ELF-1 (cell line): ENCODE data around the gene SLCO2B1.
"Not testable (repeated sequence)": the region's sequence is repeated elsewhere in the genome, so short reads cannot be mapped to it uniquely, and the experiment has no call there.

Experiments used
- DNase-seq: peaks from one replicate; pipeline ENCODE4 v3.0.0-alpha.2; 2016; ENCODE audit warnings: low read depth, low spot score

Gene SLCO2B1, protein sequence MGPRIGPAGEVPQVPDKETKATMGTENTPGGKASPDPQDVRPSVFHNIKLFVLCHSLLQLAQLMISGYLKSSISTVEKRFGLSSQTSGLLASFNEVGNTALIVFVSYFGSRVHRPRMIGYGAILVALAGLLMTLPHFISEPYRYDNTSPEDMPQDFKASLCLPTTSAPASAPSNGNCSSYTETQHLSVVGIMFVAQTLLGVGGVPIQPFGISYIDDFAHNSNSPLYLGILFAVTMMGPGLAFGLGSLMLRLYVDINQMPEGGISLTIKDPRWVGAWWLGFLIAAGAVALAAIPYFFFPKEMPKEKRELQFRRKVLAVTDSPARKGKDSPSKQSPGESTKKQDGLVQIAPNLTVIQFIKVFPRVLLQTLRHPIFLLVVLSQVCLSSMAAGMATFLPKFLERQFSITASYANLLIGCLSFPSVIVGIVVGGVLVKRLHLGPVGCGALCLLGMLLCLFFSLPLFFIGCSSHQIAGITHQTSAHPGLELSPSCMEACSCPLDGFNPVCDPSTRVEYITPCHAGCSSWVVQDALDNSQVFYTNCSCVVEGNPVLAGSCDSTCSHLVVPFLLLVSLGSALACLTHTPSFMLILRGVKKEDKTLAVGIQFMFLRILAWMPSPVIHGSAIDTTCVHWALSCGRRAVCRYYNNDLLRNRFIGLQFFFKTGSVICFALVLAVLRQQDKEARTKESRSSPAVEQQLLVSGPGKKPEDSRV

DNA sequence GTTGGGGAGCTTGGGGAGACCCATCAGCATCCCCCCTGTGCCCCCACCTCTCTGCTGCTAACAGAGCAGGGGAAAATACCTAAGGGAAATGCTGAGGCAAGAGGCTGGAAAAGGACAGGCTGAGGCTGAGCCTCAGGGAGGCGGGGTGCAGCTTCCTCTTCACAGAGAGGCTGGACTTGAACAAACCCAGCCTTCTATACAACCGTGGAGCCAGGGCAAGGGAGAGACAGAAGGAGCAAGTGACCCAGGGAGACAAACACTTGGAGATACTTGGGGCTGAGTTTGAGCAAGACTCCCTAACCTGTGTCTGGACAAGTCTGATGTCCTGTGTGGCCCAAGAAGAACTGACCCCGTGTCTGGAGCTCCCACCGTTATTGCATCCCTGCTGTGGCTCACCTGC lies at the start of gene SLCO2B1:
SLCO2B1 (plus strand) TSS at position 229 of the 400 bp plus-strand sequence. CDS start 275 bp downstream, outside the sequence.
- no peak for DNase-seq

- no peak for DNase-seq
Measured at GRCh38 chr11:75101424-75102128, 49.3 kb upstream of the SLCO2B1 start.

DNA sequence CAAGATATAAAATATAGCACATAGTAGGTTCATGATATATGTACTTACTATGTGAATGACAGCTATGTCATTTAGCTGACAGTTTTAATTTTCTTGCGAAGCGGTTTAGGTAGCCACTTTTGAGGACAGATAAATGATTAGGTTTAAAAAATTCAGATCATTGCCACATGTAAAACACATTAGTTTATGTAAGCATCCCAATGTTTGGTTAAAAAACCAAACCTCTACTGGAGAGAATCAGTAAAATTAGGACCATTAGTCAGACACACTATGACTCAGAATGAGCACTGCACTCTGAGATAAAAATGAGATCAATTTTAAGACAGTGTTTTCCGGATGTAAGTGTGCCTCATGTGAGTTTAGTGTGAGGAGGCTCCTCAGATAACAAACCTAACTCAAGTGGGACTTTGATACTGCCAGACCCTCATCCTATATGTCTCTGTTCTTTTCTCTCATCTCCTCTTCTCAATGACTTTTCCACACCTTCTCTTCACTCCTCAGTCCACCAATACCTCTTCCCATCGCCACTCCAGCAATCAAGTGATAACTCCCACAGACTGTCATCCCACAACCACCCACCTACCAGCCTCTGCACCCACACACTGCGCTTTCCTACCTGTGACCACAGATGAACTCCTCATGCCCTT lies 47.4 kb upstream of the SLCO2B1 start:
- DNase-seq = no peak

- peak; percentile 88 for DNase-seq
Measured at GRCh38 chr11:75105462-75105925, 45.4 kb upstream of the SLCO2B1 start.

DNA sequence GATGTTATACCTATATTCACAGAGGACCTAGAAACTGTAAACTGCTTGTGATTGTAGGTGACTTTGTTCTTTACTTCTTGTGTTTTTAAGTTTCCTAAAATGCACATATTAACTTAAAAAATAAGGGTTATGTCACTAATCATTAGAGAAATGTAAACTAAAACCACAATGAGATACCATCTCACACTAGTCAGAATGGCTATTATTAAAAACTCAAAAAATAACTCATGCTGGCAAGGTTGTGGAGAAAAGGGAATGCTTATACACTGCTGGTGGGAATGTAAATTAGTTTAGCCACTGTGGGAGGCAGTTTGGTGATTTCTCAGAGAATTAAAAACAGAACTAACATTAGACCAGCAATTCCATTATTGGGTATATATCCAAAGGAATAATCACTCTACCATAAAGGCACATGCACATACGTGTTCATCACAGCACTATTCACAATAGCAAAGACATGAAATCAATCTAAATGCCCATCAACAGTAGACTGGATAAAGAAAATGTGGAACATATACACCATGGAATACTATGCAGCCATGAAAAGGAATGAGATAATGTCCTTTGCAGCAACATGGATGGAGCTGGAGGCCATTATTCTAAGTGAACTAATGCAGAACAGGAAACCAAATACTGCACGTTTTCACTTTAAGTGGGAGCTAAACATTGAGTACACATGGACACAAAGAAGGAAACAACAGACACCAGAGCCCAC lies 44.8 kb upstream of the SLCO2B1 start:
- DNase-seq = not testable (repeated sequence)

GRCh38 chr11:75107187-75107586 lies 43.7 kb upstream of the SLCO2B1 start:
- no peak for DNase-seq

DNA sequence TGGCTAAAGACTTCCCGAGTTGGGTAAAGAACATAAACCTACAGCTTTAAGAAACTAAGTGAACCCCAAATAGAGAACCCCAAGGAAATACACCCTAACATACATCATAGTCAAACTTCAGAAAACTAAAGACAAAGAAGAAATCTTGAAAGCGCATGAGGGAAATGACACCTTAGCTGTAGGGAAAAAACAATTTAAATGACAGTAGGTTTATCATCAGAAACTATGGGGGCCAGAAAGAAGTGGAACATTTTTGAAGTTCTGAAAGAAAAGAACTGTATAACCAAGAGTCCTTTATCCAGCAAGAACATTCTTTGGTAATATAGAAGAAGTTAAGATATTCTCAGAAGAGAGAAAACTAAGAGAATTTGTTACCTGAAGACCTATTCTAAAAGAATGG lies 38.7 kb upstream of the SLCO2B1 start:
- DNase-seq = no peak

DNA sequence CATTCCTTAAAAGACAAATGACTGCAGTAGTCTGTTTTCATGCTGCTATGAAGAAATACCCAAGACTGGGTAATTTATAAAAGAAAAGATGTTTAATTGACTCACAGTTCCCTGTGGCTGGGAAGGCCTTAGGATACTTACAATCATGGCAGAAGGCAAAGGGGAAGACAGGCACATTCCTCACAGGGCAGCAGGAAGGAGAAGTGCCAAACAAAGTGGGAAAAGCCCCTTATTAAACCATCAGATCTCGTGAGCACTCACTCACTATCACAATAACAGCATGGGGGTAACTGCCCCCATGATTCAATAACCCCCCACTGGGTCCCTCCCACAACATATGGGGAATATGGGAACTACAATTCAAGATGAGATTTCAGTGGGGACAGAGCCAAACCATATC lies 37.9 kb upstream of the SLCO2B1 start:
- DNase-seq = no peak

GRCh38 chr11:75114465-75114864 lies 36.4 kb upstream of the SLCO2B1 start:
- no peak for DNase-seq

DNA sequence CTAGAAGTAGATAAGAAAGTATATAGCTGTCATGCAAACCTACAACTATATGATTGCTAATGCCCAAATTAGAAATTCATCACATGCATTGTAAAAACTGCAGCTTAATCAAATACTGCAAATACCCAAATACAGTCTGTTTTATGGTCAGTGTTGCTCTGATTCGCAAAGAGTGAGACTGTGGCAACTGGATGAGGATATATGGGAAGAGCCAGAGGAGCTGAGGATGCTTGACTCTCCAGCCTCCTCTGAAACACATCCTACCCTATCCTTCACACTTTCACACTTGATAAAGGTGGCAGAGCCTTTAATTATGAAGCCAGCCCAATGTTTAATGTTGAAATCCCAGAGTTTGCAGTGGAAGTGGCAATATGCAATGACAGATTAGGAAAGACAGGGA lies 32.3 kb upstream of the SLCO2B1 start:
- no peak for DNase-seq

- DNase-seq = no peak
Measured at GRCh38 chr11:75126564-75126963, 24.3 kb upstream of the SLCO2B1 start.

GRCh38 chr11:75132080-75132479 lies 18.8 kb upstream of the SLCO2B1 start:
- DNase-seq = no peak

DNA sequence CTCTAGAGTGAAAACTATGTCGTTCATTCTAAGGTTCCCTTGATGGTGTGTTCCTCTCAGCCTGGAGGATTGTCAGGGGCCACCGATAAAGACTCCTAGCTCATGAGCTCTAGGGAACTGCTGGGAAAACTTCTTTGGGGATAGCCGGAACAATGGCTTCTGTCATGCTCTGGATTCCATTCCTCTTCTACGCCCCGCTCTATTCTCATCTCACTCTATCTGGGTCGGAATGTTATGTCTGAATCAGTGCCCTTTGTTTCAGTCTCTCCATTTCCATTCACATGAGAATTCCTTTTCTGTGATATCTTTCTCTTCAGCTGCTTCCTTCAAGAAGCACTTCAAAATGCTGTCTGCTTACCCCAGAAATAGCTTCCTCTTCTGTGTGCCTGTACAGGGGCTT lies 16.9 kb upstream of the SLCO2B1 start:
- no peak for DNase-seq

DNA sequence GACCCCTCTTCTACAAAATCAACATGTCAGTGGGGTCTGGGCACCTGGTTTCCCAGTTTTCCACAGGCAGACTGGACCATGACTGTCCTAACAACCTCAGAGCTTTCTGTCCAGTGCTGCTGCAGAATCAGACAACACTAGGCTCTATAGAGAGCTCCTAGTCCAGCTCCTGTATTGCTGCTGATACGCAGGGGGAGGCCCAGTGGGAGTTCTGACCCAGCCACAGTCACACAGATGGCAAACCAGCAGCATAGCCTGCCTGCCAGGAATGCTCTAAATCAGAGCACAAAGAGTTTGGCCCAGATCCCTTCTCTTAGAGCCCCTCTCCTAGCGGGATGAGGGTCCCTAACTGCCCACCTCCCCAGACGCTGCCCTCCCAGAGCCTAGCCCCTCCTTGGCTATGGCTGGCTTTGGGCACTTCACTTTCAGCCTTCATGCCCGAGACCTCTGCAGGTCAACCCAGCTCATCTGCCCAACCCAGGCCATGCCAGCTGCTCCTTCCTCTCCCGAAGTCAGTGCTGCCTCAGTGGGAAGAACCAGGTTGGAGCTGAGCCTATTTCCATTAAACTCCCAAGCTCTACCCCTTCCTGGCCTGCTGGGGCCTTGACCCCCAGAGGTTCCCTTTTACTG lies 15.8 kb upstream of the SLCO2B1 start:
- DNase-seq = no peak

DNA sequence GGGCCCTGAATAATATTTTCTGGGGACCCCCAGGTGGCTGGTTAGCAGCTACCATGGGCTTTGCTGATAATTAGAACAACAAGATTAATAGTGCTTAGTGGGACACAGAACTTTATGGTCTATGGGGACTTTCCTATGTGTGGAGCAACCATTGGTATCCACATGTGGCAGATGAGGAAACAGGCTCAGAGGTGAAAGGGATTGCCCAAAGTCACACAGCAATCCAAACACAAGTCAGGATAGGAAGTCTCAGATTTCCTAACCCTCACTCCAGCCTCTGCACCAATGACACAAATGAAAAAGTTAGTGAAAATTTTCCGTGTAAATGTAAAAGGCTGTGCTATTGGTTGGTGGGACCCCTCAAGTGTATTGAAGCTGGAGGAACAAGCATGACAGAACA lies 15.3 kb upstream of the SLCO2B1 start:
- DNase-seq = no peak

- DNase-seq = peak; percentile 84
Measured at GRCh38 chr11:75140269-75141138, 10.4 kb upstream of the SLCO2B1 start.

DNA sequence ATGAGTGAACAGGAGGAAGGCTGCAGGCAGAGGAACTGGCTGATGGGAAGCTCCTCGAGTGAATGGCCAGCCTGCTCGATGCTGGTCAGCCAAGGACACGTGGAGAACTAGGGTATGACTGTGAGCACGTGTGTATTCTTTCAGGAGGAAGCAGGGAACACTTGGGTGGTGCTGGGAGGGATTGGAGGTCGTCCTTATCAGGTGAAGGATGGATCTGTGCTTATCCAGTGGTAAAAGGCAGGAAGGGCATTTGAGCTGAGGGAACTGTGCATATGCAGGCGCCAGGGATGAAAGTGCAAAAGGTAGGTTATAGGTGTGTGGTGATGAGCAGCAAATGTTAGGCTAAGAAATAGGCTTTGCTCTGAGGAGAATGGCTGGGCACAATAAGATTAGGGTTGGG lies 9.7 kb upstream of the SLCO2B1 start:
- DNase-seq = no peak

- DNase-seq = peak; percentile 79
Measured at GRCh38 chr11:75142714-75143419, 8.0 kb upstream of the SLCO2B1 start.

DNA sequence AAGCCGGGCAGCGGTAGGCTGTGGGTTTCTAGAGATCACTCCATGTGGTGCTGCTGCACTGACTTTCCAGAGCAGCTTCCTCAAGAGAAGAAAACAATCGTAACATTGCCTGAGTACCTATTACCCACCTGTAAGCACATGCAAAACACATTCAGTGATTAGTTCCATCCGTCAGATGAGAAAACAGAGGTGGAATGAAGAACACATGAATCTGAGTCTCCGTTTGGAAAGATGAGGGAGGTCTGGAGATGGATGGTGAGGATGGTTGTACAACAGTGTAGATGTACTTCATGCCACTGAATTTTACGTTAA lies 7.5 kb upstream of the SLCO2B1 start:
- no peak for DNase-seq
